PFSK-1 (cell line): ENCODE data around the gene B4GALT6.

ENCODE experiments used
- FOXP2 ChIP-seq: optimal IDR thresholded peaks from 2 replicates; pipeline ENCODE3; 2011; ENCODE audit warnings: borderline replicate concordance, control low read depth, inconsistent platforms; ENCODE audit not compliant: insufficient read depth; ENCODE audit errors: extremely low read length, extremely low read depth
- POLR2AphosphoS5 ChIP-seq: IDR thresholded peaks from 2 replicates; pipeline ENCODE4 v1.6.1; 2012; ENCODE audit warnings: low read depth, mild to moderate bottlenecking, control low read depth, low read length, moderate library complexity
- TAF1 ChIP-seq: IDR thresholded peaks from 2 replicates; pipeline ENCODE4 v1.6.1; 2012; ENCODE audit warnings: low read length, control low read depth, borderline replicate concordance; ENCODE audit not compliant: insufficient read depth
- TF ChIP-seq, protein P1 (sequence below), 2 experiments: IDR thresholded peaks; 2 replicates each; pipeline versions ENCODE4 v1.6.1 to v1.8.0; 2011 to 2012; ENCODE audit warnings: low read depth in 2 of 2, low read length in 2 of 2, control low read depth in 1 of 2, inconsistent platforms in 1 of 2, mild to moderate bottlenecking in 1 of 2, moderate library complexity in 1 of 2; ENCODE audit not compliant: insufficient read depth in 1 of 2

DNA sequence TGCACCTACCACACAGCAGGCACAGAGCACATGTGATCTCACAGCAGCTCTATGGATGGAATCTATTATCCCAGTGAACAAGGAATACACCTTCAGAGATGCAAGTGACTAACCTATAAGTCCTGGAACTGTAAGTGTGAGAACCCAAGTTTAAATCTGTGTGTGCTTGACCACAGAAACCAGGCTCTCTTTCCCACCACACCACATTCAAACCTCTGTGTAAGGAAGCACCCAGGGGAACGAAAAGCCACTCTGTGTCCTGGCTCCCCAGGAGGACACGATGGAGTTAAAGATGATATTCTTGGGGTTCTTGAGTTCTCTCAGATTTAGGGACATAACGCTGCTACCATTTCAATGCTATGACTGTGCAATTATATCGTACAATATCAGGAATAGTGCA is 53.8 kb downstream of the B4GALT6 start:
- no peak for TF ChIP-seq POLR2AphosphoS5
- TF ChIP-seq TAF1, result no peak
- TF ChIP-seq, protein P1, sequence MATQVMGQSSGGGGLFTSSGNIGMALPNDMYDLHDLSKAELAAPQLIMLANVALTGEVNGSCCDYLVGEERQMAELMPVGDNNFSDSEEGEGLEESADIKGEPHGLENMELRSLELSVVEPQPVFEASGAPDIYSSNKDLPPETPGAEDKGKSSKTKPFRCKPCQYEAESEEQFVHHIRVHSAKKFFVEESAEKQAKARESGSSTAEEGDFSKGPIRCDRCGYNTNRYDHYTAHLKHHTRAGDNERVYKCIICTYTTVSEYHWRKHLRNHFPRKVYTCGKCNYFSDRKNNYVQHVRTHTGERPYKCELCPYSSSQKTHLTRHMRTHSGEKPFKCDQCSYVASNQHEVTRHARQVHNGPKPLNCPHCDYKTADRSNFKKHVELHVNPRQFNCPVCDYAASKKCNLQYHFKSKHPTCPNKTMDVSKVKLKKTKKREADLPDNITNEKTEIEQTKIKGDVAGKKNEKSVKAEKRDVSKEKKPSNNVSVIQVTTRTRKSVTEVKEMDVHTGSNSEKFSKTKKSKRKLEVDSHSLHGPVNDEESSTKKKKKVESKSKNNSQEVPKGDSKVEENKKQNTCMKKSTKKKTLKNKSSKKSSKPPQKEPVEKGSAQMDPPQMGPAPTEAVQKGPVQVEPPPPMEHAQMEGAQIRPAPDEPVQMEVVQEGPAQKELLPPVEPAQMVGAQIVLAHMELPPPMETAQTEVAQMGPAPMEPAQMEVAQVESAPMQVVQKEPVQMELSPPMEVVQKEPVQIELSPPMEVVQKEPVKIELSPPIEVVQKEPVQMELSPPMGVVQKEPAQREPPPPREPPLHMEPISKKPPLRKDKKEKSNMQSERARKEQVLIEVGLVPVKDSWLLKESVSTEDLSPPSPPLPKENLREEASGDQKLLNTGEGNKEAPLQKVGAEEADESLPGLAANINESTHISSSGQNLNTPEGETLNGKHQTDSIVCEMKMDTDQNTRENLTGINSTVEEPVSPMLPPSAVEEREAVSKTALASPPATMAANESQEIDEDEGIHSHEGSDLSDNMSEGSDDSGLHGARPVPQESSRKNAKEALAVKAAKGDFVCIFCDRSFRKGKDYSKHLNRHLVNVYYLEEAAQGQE (IDR thresholded peaks at IDR 0.05; ENCODE audit: insufficient read depth in 1 of 2, low read depth in 2 of 2, low read length in 2 of 2), result no peak
- no peak for TF ChIP-seq FOXP2
